Prostate gland (tissue), 2 donors: ENCODE measurements around the gene TPO. TPM values are rescaled to one million over a fixed set of nuclear protein-coding genes. Genes with fewer than 3 reads are reported as not detected.

ENCODE experiments used
- DNase-seq: peaks from one replicate; pipeline ENCODE4 v3.0.0-alpha.2; 2019; ENCODE audit warnings: low spot score
- H3K27ac ChIP-seq, 2 donors: fragments of 200-600 bp; sonication (generic); 2 replicates each; pipeline ENCODE4 v1.5.1; 2017 to 2019
- H3K27me3 ChIP-seq: fragments of 200-600 bp; sonication (generic); replicated peaks from 2 replicates; pipeline ENCODE4 v1.5.1; 2019; ENCODE audit not compliant: insufficient read depth
- H3K36me3 ChIP-seq, 2 donors: fragments of 200-600 bp; sonication (generic); 1 replicate in 1 of 2; 2 replicates in 1 of 2; pipeline versions ENCODE4 v1.5.1 to v1.8.1; 2017 to 2019
- H3K4me1 ChIP-seq: fragments of 200-600 bp; sonication (generic); replicated peaks from 2 replicates; pipeline ENCODE4 v1.5.1; 2019
- H3K4me3 ChIP-seq, 2 donors: fragments of 200-600 bp; sonication (generic); 2 replicates each; pipeline ENCODE4 v1.5.1; 2017 to 2019
- H3K9me3 ChIP-seq: fragments of 200-600 bp; sonication (generic); 2 replicates; pipeline ENCODE4 v1.5.1; 2017
- CTCF ChIP-seq, 4 experiments: fragments of 200-600 bp in 2 of 4; fragments of 450-650 bp in 2 of 4; sonication (generic) in 2 of 4; IDR thresholded peaks; 1 replicate in 3 of 4; 2 replicates in 1 of 4; pipeline ENCODE4 v1.5.1; 2016 to 2019; ENCODE audit warnings: antibody characterized with exemption in 4 of 4, mild to moderate bottlenecking in 2 of 4, moderate library complexity in 2 of 4
- POLR2A ChIP-seq: fragments of 450-650 bp; IDR thresholded peaks from one replicate; pipeline ENCODE4 v1.6.1; 2016; ENCODE audit warnings: antibody characterized with exemption, mild to moderate bottlenecking
- POLR2AphosphoS5 ChIP-seq: sonication (generic); formaldehyde crosslinking; IDR thresholded peaks from one replicate; pipeline ENCODE4 v1.6.1; 2017; ENCODE audit warnings: antibody characterized with exemption
- WGBS: methylation state at CpG from one replicate; pipeline ENCODE4 v1.1.5; 2018; 5-methylcytosine and 5-hydroxymethylcytosine counted together
- intact Hi-C: fragments of 100-400 bp; cut with DNase I; formaldehyde crosslinking; loops from one replicate; pipeline ENCODE4 v1.14.2; 2022
- total RNA-seq, 2 donors: library from RNA; depleted of rRNA; stranded (reverse); fragments of >200 nt; gene quantifications; one replicate each; pipeline ENCODE4 v1.1.0, GENCODE V29; 2016

The TPO gene
- total RNA-seq, 2 donors from 2014 or later = 0.82 to 1.4 TPM

GRCh38 chr2:1448009-1448408, 34.7 kb downstream of the TPO start:
- H3K27me3 ChIP-seq = no peaks in the 10 kb centered on the region
- H3K27ac ChIP-seq = no peak overlapping the region
- TF ChIP-seq CTCF (IDR thresholded peaks at IDR 0.05) = no peak
- no peak for TF ChIP-seq POLR2A
- no peak for TF ChIP-seq POLR2AphosphoS5
- H3K9me3 ChIP-seq = no peaks in the 10 kb centered on the region
- no peaks in the 10 kb centered on the region for H3K36me3 ChIP-seq
- 57% methylated on average over 18 of the region's 18 CpGs for WGBS
- no peak overlapping the region for H3K4me3 ChIP-seq
- H3K4me1 ChIP-seq = no peaks in the 10 kb centered on the region
- intact Hi-C loops = no loop called here
- no peak for DNase-seq

- no peaks in the 10 kb centered on the region for H3K27me3 ChIP-seq
- no peaks in the 10 kb centered on the region for H3K36me3 ChIP-seq
- H3K9me3 ChIP-seq = no peaks in the 10 kb centered on the region
- no peaks in the 10 kb centered on the region for H3K4me1 ChIP-seq
- DNase-seq = no peak
- intact Hi-C loops = no loop called here
- no peak overlapping the region for H3K27ac ChIP-seq
- no peak for TF ChIP-seq POLR2AphosphoS5
- TF ChIP-seq POLR2A = no peak
- TF ChIP-seq CTCF (IDR thresholded peaks at IDR 0.05) = no peak
- 53% methylated on average over 4 of the region's 4 CpGs for WGBS
- no peak overlapping the region for H3K4me3 ChIP-seq
Measured at GRCh38 chr2:1450915-1451314, 37.7 kb downstream of the TPO start.

DNA sequence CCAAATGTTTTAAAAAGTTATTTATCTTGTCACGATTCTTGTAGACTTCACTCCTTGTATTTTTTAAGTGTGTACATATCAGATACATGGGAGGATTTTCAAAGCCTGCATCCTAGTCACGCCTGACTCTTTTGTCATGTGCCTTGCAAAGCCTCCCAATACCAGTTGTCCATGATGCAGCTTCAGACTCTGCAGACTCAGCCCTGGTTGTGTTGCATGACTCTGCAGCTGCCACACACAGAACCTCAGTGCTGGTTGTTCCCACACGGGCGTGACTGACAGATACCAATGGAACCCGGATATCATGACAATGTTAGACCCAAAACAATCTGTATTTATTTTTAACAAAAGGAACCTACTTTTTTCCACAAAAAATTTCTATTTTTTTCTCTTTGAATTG, 38.2 kb downstream of the TPO start:
- no peak for TF ChIP-seq CTCF (IDR thresholded peaks at IDR 0.05)
- WGBS = 77% methylated on average over 5 of the region's 5 CpGs
- intact Hi-C loops = no loop called here

DNA sequence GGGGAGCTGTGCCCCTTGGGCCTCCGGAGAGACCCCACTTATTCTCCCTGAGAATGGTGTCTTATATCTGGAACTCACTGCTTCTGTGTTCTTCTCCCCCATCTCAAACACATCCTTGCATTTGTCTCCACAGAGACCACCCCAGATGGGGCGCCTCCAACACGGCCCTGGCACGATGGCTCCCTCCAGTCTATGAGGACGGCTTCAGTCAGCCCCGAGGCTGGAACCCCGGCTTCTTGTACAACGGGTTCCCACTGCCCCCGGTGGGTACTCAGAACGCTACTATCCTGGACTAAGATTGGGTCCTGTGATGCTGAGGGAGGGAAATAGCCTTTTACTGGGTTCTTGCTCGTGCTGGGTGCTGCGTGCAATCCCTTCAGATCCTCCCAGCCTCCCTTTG, 40.3 kb downstream of the TPO start:
- no peak for DNase-seq
- no peaks in the 10 kb centered on the region for H3K36me3 ChIP-seq
- TF ChIP-seq CTCF (IDR thresholded peaks at IDR 0.05) (no peak), POLR2A (no peak), POLR2AphosphoS5 (no peak)
- H3K27ac ChIP-seq = no peak overlapping the region
- intact Hi-C loops = no loop called here
- H3K27me3 ChIP-seq = no peaks in the 10 kb centered on the region
- 86% methylated on average over 12 of the region's 12 CpGs for WGBS
- H3K4me3 ChIP-seq = no peak overlapping the region
- H3K4me1 ChIP-seq = no peaks in the 10 kb centered on the region
- no peaks in the 10 kb centered on the region for H3K9me3 ChIP-seq

More for the DNA sequence above, 38.2 kb downstream of the TPO start:
- H3K27ac ChIP-seq = no peak overlapping the region
- H3K4me1 ChIP-seq = no peaks in the 10 kb centered on the region
- no peaks in the 10 kb centered on the region for H3K36me3 ChIP-seq
- H3K27me3 ChIP-seq = no peaks in the 10 kb centered on the region
- no peak for DNase-seq
- H3K4me3 ChIP-seq = no peak overlapping the region
- H3K9me3 ChIP-seq = no peaks in the 10 kb centered on the region

GRCh38 chr2:1454346-1454745, 41.1 kb downstream of the TPO start:
- 81% methylated on average over 7 of the region's 7 CpGs for WGBS
- H3K36me3 ChIP-seq = no peaks in the 10 kb centered on the region
- no peak for TF ChIP-seq POLR2AphosphoS5
- TF ChIP-seq CTCF (IDR thresholded peaks at IDR 0.05) = no peak
- TF ChIP-seq POLR2A = no peak

More at GRCh38 chr2:1454346-1454745, 41.1 kb downstream of the TPO start:
- no peaks in the 10 kb centered on the region for H3K4me1 ChIP-seq
- no peak overlapping the region for H3K27ac ChIP-seq
- no peak overlapping the region for H3K4me3 ChIP-seq
- intact Hi-C loops = no loop called here
- H3K27me3 ChIP-seq = no peaks in the 10 kb centered on the region
- DNase-seq = no peak
- H3K9me3 ChIP-seq = no peaks in the 10 kb centered on the region
